Measurements from ENCODE around the gene NUDT14.

NUDT14 gene

GRCh38 chr14:105168496-105168978 is 12.6 kb downstream of the NUDT14 start, which contains the start of gene JAG2:
JAG2 (minus strand) TSS chr14:105168776; CDS start chr14:105168420, 356 bp downstream.
- no peak within 1 kb of the TSS for H2AFZ ChIP-seq (ENCODE audit: low read depth, low read length)
- no peaks in the 10 kb centered on the region for H3K36me3 ChIP-seq (replicated peaks; ENCODE audit: low read depth, low read length)
- H3K4me2 ChIP-seq (ENCODE audit: low read length): no peak within 1 kb of the TSS
- H3K9ac ChIP-seq (ENCODE audit: low read length): no peak within 1 kb of the TSS
- no peak within 1 kb of the TSS for H3K27ac ChIP-seq (ENCODE audit: low read length)
- peaks cover 9% of the 10 kb centered on the region for H3K27me3 ChIP-seq (ENCODE audit: low read depth, low read length)
- TF ChIP-seq CTCF (IDR thresholded peaks at IDR 0.05; ENCODE audit: low read depth, low read length) (no peak), EZH2phosphoT487 (IDR thresholded peaks at IDR 0.05; ENCODE audit: low read depth) (no peak)
- H3K4me1 ChIP-seq (ENCODE audit: low read length): no peaks in the 10 kb centered on the region
- H3K79me2 ChIP-seq (ENCODE audit: low read length): no peaks in the 10 kb centered on the region
- no peaks in the 10 kb centered on the region for H3K9me3 ChIP-seq (ENCODE audit: insufficient read depth, low read length)
- no peaks in the 10 kb centered on the region for H4K20me1 ChIP-seq (ENCODE audit: insufficient read depth, low read length)
- H3K4me3 ChIP-seq (ENCODE audit: low read length): no peak within 1 kb of the TSS

GRCh38 chr14:105168093-105168420 is 13.1 kb downstream of the NUDT14 start:
- no peak overlapping the region for H3K4me3 ChIP-seq (ENCODE audit: low read length)
- no peaks in the 10 kb centered on the region for H3K9me3 ChIP-seq (ENCODE audit: insufficient read depth, low read length)
- H3K27me3 ChIP-seq (ENCODE audit: low read depth, low read length): peaks cover 9% of the 10 kb centered on the region
- H3K9ac ChIP-seq (ENCODE audit: low read length): no peak overlapping the region
- TF ChIP-seq EZH2phosphoT487 (IDR thresholded peaks at IDR 0.05; ENCODE audit: low read depth) (no peak), CTCF (IDR thresholded peaks at IDR 0.05; ENCODE audit: low read depth, low read length) (no peak)
- H3K4me2 ChIP-seq (ENCODE audit: low read length): no peak overlapping the region
- H3K79me2 ChIP-seq (ENCODE audit: low read length): no peaks in the 10 kb centered on the region
- no peak overlapping the region for H2AFZ ChIP-seq (ENCODE audit: low read depth, low read length)
- no peaks in the 10 kb centered on the region for H3K36me3 ChIP-seq (replicated peaks; ENCODE audit: low read depth, low read length)
- H4K20me1 ChIP-seq (ENCODE audit: insufficient read depth, low read length): no peaks in the 10 kb centered on the region
- H3K4me1 ChIP-seq (ENCODE audit: low read length): no peaks in the 10 kb centered on the region
- H3K27ac ChIP-seq (ENCODE audit: low read length): no peak overlapping the region

GRCh38 chr14:105167303-105168092 is 13.6 kb downstream of the NUDT14 start:
- Histone ChIP-seq H3K27ac (ENCODE audit: low read length) (no peak overlapping the region), H3K4me2 (ENCODE audit: low read length) (no peak overlapping the region), H3K9me3 (ENCODE audit: insufficient read depth, low read length) (no peaks in the 10 kb centered on the region), H3K4me1 (ENCODE audit: low read length) (no peaks in the 10 kb centered on the region), H2AFZ (ENCODE audit: low read depth, low read length) (no peak overlapping the region), H3K4me3 (ENCODE audit: low read length) (no peak overlapping the region), H3K9ac (ENCODE audit: low read length) (no peak overlapping the region), H3K36me3 (replicated peaks; ENCODE audit: low read depth, low read length) (no peaks in the 10 kb centered on the region), H4K20me1 (ENCODE audit: insufficient read depth, low read length) (no peaks in the 10 kb centered on the region), H3K79me2 (ENCODE audit: low read length) (no peaks in the 10 kb centered on the region), H3K27me3 (ENCODE audit: low read depth, low read length) (peaks cover 9% of the 10 kb centered on the region)
- TF ChIP-seq EZH2phosphoT487 (IDR thresholded peaks at IDR 0.05; ENCODE audit: low read depth): no peak
- no peak for TF ChIP-seq CTCF (IDR thresholded peaks at IDR 0.05; ENCODE audit: low read depth, low read length)

- peaks cover 9% of the 10 kb centered on the region for H3K27me3 ChIP-seq (ENCODE audit: low read depth, low read length)
- no peak overlapping the region for H3K9ac ChIP-seq (ENCODE audit: low read length)
- no peaks in the 10 kb centered on the region for H3K4me1 ChIP-seq (ENCODE audit: low read length)
- no peaks in the 10 kb centered on the region for H3K9me3 ChIP-seq (ENCODE audit: insufficient read depth, low read length)
- H4K20me1 ChIP-seq (ENCODE audit: insufficient read depth, low read length): no peaks in the 10 kb centered on the region
- H3K27ac ChIP-seq (ENCODE audit: low read length): no peak overlapping the region
- H2AFZ ChIP-seq (ENCODE audit: low read depth, low read length): no peak overlapping the region
- no peak overlapping the region for H3K4me3 ChIP-seq (ENCODE audit: low read length)
- no peak for TF ChIP-seq EZH2phosphoT487 (IDR thresholded peaks at IDR 0.05; ENCODE audit: low read depth)
- no peak overlapping the region for H3K4me2 ChIP-seq (ENCODE audit: low read length)
- H3K79me2 ChIP-seq (ENCODE audit: low read length): no peaks in the 10 kb centered on the region
- H3K36me3 ChIP-seq (replicated peaks; ENCODE audit: low read depth, low read length): no peaks in the 10 kb centered on the region
These were observed 14.4 kb downstream of the NUDT14 start for GRCh38 chr14:105166571-105167302.

Measured in OCI-LY3 (cell line).